ENCODE data around the gene TRAP1.

GRCh38 chr16:3612510-3613466, 104.5 kb downstream of the TRAP1 start:
- TF ChIP-seq, protein P1, sequence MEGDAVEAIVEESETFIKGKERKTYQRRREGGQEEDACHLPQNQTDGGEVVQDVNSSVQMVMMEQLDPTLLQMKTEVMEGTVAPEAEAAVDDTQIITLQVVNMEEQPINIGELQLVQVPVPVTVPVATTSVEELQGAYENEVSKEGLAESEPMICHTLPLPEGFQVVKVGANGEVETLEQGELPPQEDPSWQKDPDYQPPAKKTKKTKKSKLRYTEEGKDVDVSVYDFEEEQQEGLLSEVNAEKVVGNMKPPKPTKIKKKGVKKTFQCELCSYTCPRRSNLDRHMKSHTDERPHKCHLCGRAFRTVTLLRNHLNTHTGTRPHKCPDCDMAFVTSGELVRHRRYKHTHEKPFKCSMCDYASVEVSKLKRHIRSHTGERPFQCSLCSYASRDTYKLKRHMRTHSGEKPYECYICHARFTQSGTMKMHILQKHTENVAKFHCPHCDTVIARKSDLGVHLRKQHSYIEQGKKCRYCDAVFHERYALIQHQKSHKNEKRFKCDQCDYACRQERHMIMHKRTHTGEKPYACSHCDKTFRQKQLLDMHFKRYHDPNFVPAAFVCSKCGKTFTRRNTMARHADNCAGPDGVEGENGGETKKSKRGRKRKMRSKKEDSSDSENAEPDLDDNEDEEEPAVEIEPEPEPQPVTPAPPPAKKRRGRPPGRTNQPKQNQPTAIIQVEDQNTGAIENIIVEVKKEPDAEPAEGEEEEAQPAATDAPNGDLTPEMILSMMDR (conservative IDR thresholded peaks at IDR 0.05) = no peak
- no peak for TF ChIP-seq EZH2 (IDR thresholded peaks at IDR 0.05; ENCODE audit: low read depth)

Measured in PC-9 (cell line).